Measurements from ENCODE around the gene RBM33.

Gene RBM33

GRCh38 chr7:155789001-155789725 is 144.7 kb downstream of the RBM33 start:
- TF ChIP-seq EZH2 (IDR thresholded peaks at IDR 0.05; ENCODE audit: borderline replicate concordance, low read length) (no peak), CTCF (IDR thresholded peaks at IDR 0.05; ENCODE audit: low read length) (no peak)
- no peak overlapping the region for H3K9ac ChIP-seq (ENCODE audit: low read length)

GRCh38 chr7:155790666-155791065 is 146.2 kb downstream of the RBM33 start:
- no peak overlapping the region for H2AFZ ChIP-seq (ENCODE audit: low read length)
- no peaks in the 10 kb centered on the region for H3K36me3 ChIP-seq (ENCODE audit: insufficient read depth, low read length)

More at GRCh38 chr7:155789001-155789725, 144.7 kb downstream of the RBM33 start:
- H3K4me2 ChIP-seq (ENCODE audit: low read length) = no peak overlapping the region
- 0 out of 2 replicates have a peak, but pooled peaks cover 5% of the 10 kb centered on the region for H3F3A ChIP-seq (ENCODE audit: insufficient read depth, low read length)
- no peak overlapping the region for H2AFZ ChIP-seq (ENCODE audit: low read length)
- no peaks in the 10 kb centered on the region for H4K20me1 ChIP-seq (ENCODE audit: insufficient read depth, low read length)
- H3K4me1 ChIP-seq (ENCODE audit: insufficient read depth, low read length, severe bottlenecking) = no peaks in the 10 kb centered on the region
- H3K36me3 ChIP-seq (ENCODE audit: insufficient read depth, low read length) = peaks cover under 1% of the 10 kb centered on the region; the same call in 1 of the 2 replicates
- no peak overlapping the region for H3K27ac ChIP-seq (ENCODE audit: low read depth, low read length, poor library complexity, severe bottlenecking)
- H3K9me3 ChIP-seq (ENCODE audit: low read length) = no peaks in the 10 kb centered on the region
- H3K4me3 ChIP-seq (ENCODE audit: low read depth, low read length, poor library complexity, severe bottlenecking) = no peak overlapping the region
- H3K79me2 ChIP-seq (ENCODE audit: insufficient read depth, low read length) = no peaks in the 10 kb centered on the region
- H3K9me2 ChIP-seq (ENCODE audit: low read depth, low read length) = no peaks in the 10 kb centered on the region
- H3K27me3 ChIP-seq (ENCODE audit: insufficient read depth, low read length) = no peaks in the 10 kb centered on the region

GRCh38 chr7:155791214-155791737 is 146.8 kb downstream of the RBM33 start:
- TF ChIP-seq CTCF (IDR thresholded peaks at IDR 0.05; ENCODE audit: low read length) (no peak), EZH2 (IDR thresholded peaks at IDR 0.05; ENCODE audit: borderline replicate concordance, low read length) (no peak)
- H3K9ac ChIP-seq (ENCODE audit: low read length) = no peak overlapping the region
- H3K9me3 ChIP-seq (ENCODE audit: low read length) = no peaks in the 10 kb centered on the region
- H2AFZ ChIP-seq (ENCODE audit: low read length) = no peak overlapping the region
- no peaks in the 10 kb centered on the region for H3K79me2 ChIP-seq (ENCODE audit: insufficient read depth, low read length)
- H3K27me3 ChIP-seq (ENCODE audit: insufficient read depth, low read length) = no peaks in the 10 kb centered on the region
- no peaks in the 10 kb centered on the region for H4K20me1 ChIP-seq (ENCODE audit: insufficient read depth, low read length)
- H3K4me2 ChIP-seq (ENCODE audit: low read length) = no peak overlapping the region
- no peaks in the 10 kb centered on the region for H3F3A ChIP-seq (ENCODE audit: insufficient read depth, low read length)
- no peak overlapping the region for H3K27ac ChIP-seq (ENCODE audit: low read depth, low read length, poor library complexity, severe bottlenecking)
- H3K9me2 ChIP-seq (ENCODE audit: low read depth, low read length) = no peaks in the 10 kb centered on the region
- no peaks in the 10 kb centered on the region for H3K36me3 ChIP-seq (ENCODE audit: insufficient read depth, low read length)
- H3K4me3 ChIP-seq (ENCODE audit: low read depth, low read length, poor library complexity, severe bottlenecking) = no peak overlapping the region
- H3K4me1 ChIP-seq (ENCODE audit: insufficient read depth, low read length, severe bottlenecking) = no peaks in the 10 kb centered on the region

More at GRCh38 chr7:155790666-155791065, 146.2 kb downstream of the RBM33 start:
- H3K27me3 ChIP-seq (ENCODE audit: insufficient read depth, low read length) = no peaks in the 10 kb centered on the region
- H4K20me1 ChIP-seq (ENCODE audit: insufficient read depth, low read length) = no peaks in the 10 kb centered on the region
- H3K9ac ChIP-seq (ENCODE audit: low read length) = no peak overlapping the region
- H3K9me3 ChIP-seq (ENCODE audit: low read length) = no peaks in the 10 kb centered on the region
- no peak overlapping the region for H3K4me3 ChIP-seq (ENCODE audit: low read depth, low read length, poor library complexity, severe bottlenecking)
- 0 out of 2 replicates have a peak, but pooled peaks cover 2% of the 10 kb centered on the region for H3F3A ChIP-seq (ENCODE audit: insufficient read depth, low read length)
- H3K4me2 ChIP-seq (ENCODE audit: low read length) = no peak overlapping the region
- TF ChIP-seq CTCF (IDR thresholded peaks at IDR 0.05; ENCODE audit: low read length) (no peak), EZH2 (IDR thresholded peaks at IDR 0.05; ENCODE audit: borderline replicate concordance, low read length) (no peak)
- H3K27ac ChIP-seq (ENCODE audit: low read depth, low read length, poor library complexity, severe bottlenecking) = no peak overlapping the region
- no peaks in the 10 kb centered on the region for H3K4me1 ChIP-seq (ENCODE audit: insufficient read depth, low read length, severe bottlenecking)
- H3K9me2 ChIP-seq (ENCODE audit: low read depth, low read length) = no peaks in the 10 kb centered on the region
- H3K79me2 ChIP-seq (ENCODE audit: insufficient read depth, low read length) = no peaks in the 10 kb centered on the region
